PC-3 (cell line): ENCODE data around the gene PZP. TPM values are rescaled to one million over a fixed set of nuclear protein-coding genes. Genes with fewer than 3 reads are reported as not detected.

ENCODE experiments used
- ATAC-seq: fragments of 200-7000 bp; cut with Tn5 transposase; 2 replicates; pipeline ENCODE4 v1.9.1; 2020; ENCODE audit warnings: mild to moderate bottlenecking, moderate library complexity
- BruUV-seq: library from RNA; stranded (reverse); fragments of 400-500 nt; replicated peaks from 2 replicates; lab custom pipeline; 2021; lab: Mats Ljungman, UMichigan
- CTCF ChIA-PET: fragments of 300-600 bp; sonication (Branson Sonifier 250); formaldehyde crosslinking; loops from one replicate; lab custom pipeline; 2022; ENCODE audit warnings: antibody characterized with exemption; lab: Charles Lee
- POLR2A ChIA-PET: fragments of 300-600 bp; sonication (Branson Sonifier 250); formaldehyde crosslinking; loops from one replicate; lab custom pipeline; 2022; ENCODE audit warnings: antibody characterized with exemption; ENCODE audit not compliant: unreplicated experiment; lab: Charles Lee
- DNase-seq: peaks from one replicate; pipeline ENCODE4 v3.0.0-alpha.2; 2015
- H2AFZ ChIP-seq: fragments of 300-600 bp; sonication (generic); 2 replicates; pipeline ENCODE4 v1.6.0; 2016; ENCODE audit warnings: antibody characterized with exemption, low read length
- H3F3A ChIP-seq: fragments of 300-600 bp; sonication (generic); one replicate; pipeline ENCODE4 v1.6.0; 2017; ENCODE audit warnings: antibody characterized with exemption, low read length, control low read depth, mild to moderate bottlenecking; ENCODE audit not compliant: unreplicated experiment
- H3K27ac ChIP-seq: fragments of 300-600 bp; sonication (generic); 2 replicates; pipeline ENCODE4 v1.5.1; 2016; ENCODE audit warnings: mild to moderate bottlenecking, low read length
- H3K27me3 ChIP-seq: fragments of 300-600 bp; sonication (generic); 2 replicates; pipeline ENCODE4 v1.6.1; 2016; ENCODE audit warnings: low read length, mixed read lengths
- H3K36me3 ChIP-seq: fragments of 300-600 bp; sonication (generic); 2 replicates; pipeline ENCODE4 v1.6.1; 2016; ENCODE audit warnings: low read depth, mixed run types, low read length, mixed read lengths
- H3K4me1 ChIP-seq: fragments of 300-600 bp; sonication (generic); 2 replicates; pipeline ENCODE4 v1.5.1; 2016; ENCODE audit warnings: low read length; ENCODE audit not compliant: insufficient read depth
- H3K4me2 ChIP-seq: fragments of 300-600 bp; sonication (generic); 2 replicates; pipeline ENCODE4 v1.6.0; 2016; ENCODE audit warnings: low read length
- H3K4me3 ChIP-seq: fragments of 300-600 bp; sonication (generic); 2 replicates; pipeline ENCODE4 v1.5.1; 2016; ENCODE audit warnings: mild to moderate bottlenecking, low read length, mixed read lengths
- H3K79me2 ChIP-seq: fragments of 300-600 bp; sonication (generic); 2 replicates; pipeline ENCODE4 v1.6.1; 2017; ENCODE audit warnings: low read length, mixed read lengths
- H3K9ac ChIP-seq: fragments of 300-600 bp; sonication (generic); 2 replicates; pipeline ENCODE4 v1.6.0; 2016; ENCODE audit warnings: mild to moderate bottlenecking, low read length
- H3K9me2 ChIP-seq: fragments of 300-600 bp; sonication (generic); replicated peaks from 2 replicates; pipeline ENCODE4 v1.6.1; 2016; ENCODE audit warnings: mixed run types, low read length, mixed read lengths
- H3K9me3 ChIP-seq: fragments of 300-600 bp; sonication (generic); 2 replicates; pipeline ENCODE4 v1.6.1; 2016; ENCODE audit warnings: low read length, mixed read lengths
- H4K20me1 ChIP-seq: fragments of 300-600 bp; sonication (generic); 2 replicates; pipeline ENCODE4 v1.6.1; 2016; ENCODE audit warnings: low read length, mixed read lengths
- CTCF ChIP-seq: fragments of 300-600 bp; sonication (generic); conservative IDR thresholded peaks from 2 replicates; pipeline ENCODE4 v1.5.1; 2017; ENCODE audit warnings: antibody characterized with exemption, low read depth, mild to moderate bottlenecking, low read length
- EZH2 ChIP-seq: fragments of 300-600 bp; sonication (generic); IDR thresholded peaks from one replicate; pipeline ENCODE4 v1.6.1; 2017; ENCODE audit warnings: antibody characterized with exemption, mild to moderate bottlenecking, low read length; ENCODE audit not compliant: unreplicated experiment
- EZH2phosphoT487 ChIP-seq: fragments of 300-600 bp; sonication (generic); IDR thresholded peaks from 2 replicates; pipeline ENCODE4 v1.6.1; 2018; ENCODE audit warnings: mild to moderate bottlenecking, antibody characterized with exemption, low read length, borderline replicate concordance
- intact Hi-C: fragments of 100-400 bp; cut with micrococcal nuclease; formaldehyde crosslinking; loops from 2 replicates; pipeline ENCODE4 v1.9.0; 2023
- total RNA-seq: library from RNA; depleted of rRNA; stranded (reverse); fragments of >200 nt; gene quantifications from 2 replicates; pipeline ENCODE4 v1.2.3, GENCODE V29; 2014

The PZP gene
- total RNA-seq, 1 experiment from 2014 or later: not detected

GRCh38 chr12:9148926-9149325, 59.3 kb downstream of the PZP start:
- ChIA-PET POLR2A (no interaction called here), CTCF (no interaction called here)
- Histone ChIP-seq H4K20me1 (no peaks in the 10 kb centered on the region), H3K9me3 (no peaks in the 10 kb centered on the region), H3K4me2 (no peak overlapping the region), H3K27ac (no peak overlapping the region), H3K9ac (no peak overlapping the region), H3K27me3 (no peaks in the 10 kb centered on the region), H3K79me2 (no peaks in the 10 kb centered on the region), H3K4me3 (no peak overlapping the region), H2AFZ (no peak overlapping the region), H3K9me2 (no peaks in the 10 kb centered on the region), H3K4me1 (no peaks in the 10 kb centered on the region), H3K36me3 (no peaks in the 10 kb centered on the region), H3F3A (no peaks in the 10 kb centered on the region)
- no TSS peak for BruUV-seq
- DNase-seq: no peak
- no peak for ATAC-seq
- intact Hi-C loops: no loop called here
- TF ChIP-seq CTCF: no peak
- TF ChIP-seq EZH2phosphoT487: no peak
- no peak for TF ChIP-seq EZH2

GRCh38 chr12:9147461-9147860, 60.7 kb downstream of the PZP start:
- H3K4me2 ChIP-seq: no peak overlapping the region
- no peak overlapping the region for H3K9ac ChIP-seq
- no peak for ATAC-seq

GRCh38 chr12:9144730-9145106, 63.5 kb downstream of the PZP start:
- H3K36me3 ChIP-seq: no peaks in the 10 kb centered on the region
- H3K4me1 ChIP-seq: no peaks in the 10 kb centered on the region
- intact Hi-C loops: no loop called here
- H3K9me2 ChIP-seq: no peaks in the 10 kb centered on the region
- H3K27me3 ChIP-seq: no peaks in the 10 kb centered on the region
- no peak overlapping the region for H2AFZ ChIP-seq
- H3K9ac ChIP-seq: no peak overlapping the region
- ATAC-seq (no peak), DNase-seq (no peak)
- CTCF ChIA-PET: no interaction called here
- no peak overlapping the region for H3K4me3 ChIP-seq
- TF ChIP-seq EZH2phosphoT487: no peak
- no peak for TF ChIP-seq EZH2
- no peak for TF ChIP-seq CTCF
- H3K9me3 ChIP-seq: no peaks in the 10 kb centered on the region
- no peak overlapping the region for H3K4me2 ChIP-seq
- no peaks in the 10 kb centered on the region for H4K20me1 ChIP-seq
- BruUV-seq: no TSS peak
- no peaks in the 10 kb centered on the region for H3K79me2 ChIP-seq
- POLR2A ChIA-PET: no interaction called here
- H3F3A ChIP-seq: no peaks in the 10 kb centered on the region
- H3K27ac ChIP-seq: no peak overlapping the region

More at GRCh38 chr12:9147461-9147860, 60.7 kb downstream of the PZP start:
- intact Hi-C loops: no loop called here
- no peak for TF ChIP-seq EZH2
- no peak for TF ChIP-seq CTCF
- no peak for TF ChIP-seq EZH2phosphoT487
- no peaks in the 10 kb centered on the region for H3F3A ChIP-seq
- H4K20me1 ChIP-seq: no peaks in the 10 kb centered on the region
- H3K27me3 ChIP-seq: no peaks in the 10 kb centered on the region
- H3K27ac ChIP-seq: no peak overlapping the region
- H2AFZ ChIP-seq: no peak overlapping the region
- no peak overlapping the region for H3K4me3 ChIP-seq
- ChIA-PET POLR2A (no interaction called here), CTCF (no interaction called here)
- no peaks in the 10 kb centered on the region for H3K4me1 ChIP-seq
- no peaks in the 10 kb centered on the region for H3K9me2 ChIP-seq
- BruUV-seq: no TSS peak
- no peaks in the 10 kb centered on the region for H3K79me2 ChIP-seq
- DNase-seq: no peak
- H3K9me3 ChIP-seq: no peaks in the 10 kb centered on the region
- no peaks in the 10 kb centered on the region for H3K36me3 ChIP-seq
